NCI-H446 treated with DMSO at 0.1 percent for 48 hours (cell line): ENCODE data around the gene ALAD.
"Not testable (repeated sequence)": the region's sequence is repeated elsewhere in the genome, so short reads cannot be mapped to it uniquely, and the experiment has no call there.

ENCODE experiments used
- DNase-seq: peaks from one replicate; lab custom pipeline; 2025; lab: John Stamatoyannopoulos, UW

Gene ALAD

GRCh38 chr9:113398796-113399195, 2.3 kb downstream of the ALAD start:
- no peak for DNase-seq

GRCh38 chr9:113397203-113397631, 3.9 kb downstream of the ALAD start:
- DNase-seq: no peak

- no peak for DNase-seq
Observed at GRCh38 chr9:113395000-113395861, 5.9 kb downstream of the ALAD start.

- no peak for DNase-seq
Observed at GRCh38 chr9:113393281-113393680, 7.8 kb downstream of the ALAD start.

GRCh38 chr9:113391917-113392316, 9.2 kb downstream of the ALAD start:
- no peak for DNase-seq

- DNase-seq: no peak
Observed at GRCh38 chr9:113390192-113390960, 10.7 kb downstream of the ALAD start.

- no peak for DNase-seq
Observed at GRCh38 chr9:113389451-113389850, 11.6 kb downstream of the ALAD start.

- no peak for DNase-seq
Observed at GRCh38 chr9:113388833-113389232, 12.3 kb downstream of the ALAD start.

GRCh38 chr9:113387560-113388230, 13.4 kb downstream of the ALAD start:
- no peak for DNase-seq

GRCh38 chr9:113386571-113387393, 14.3 kb downstream of the ALAD start:
- no peak for DNase-seq

GRCh38 chr9:113381909-113382411, 19.1 kb downstream of the ALAD start:
- no peak for DNase-seq

GRCh38 chr9:113381441-113381840, 19.6 kb downstream of the ALAD start:
- not testable (repeated sequence) for DNase-seq

- DNase-seq: no peak
Observed at GRCh38 chr9:113380869-113381378, 20.2 kb downstream of the ALAD start.

- DNase-seq: not testable (repeated sequence)
Observed at GRCh38 chr9:113379829-113380210, 21.3 kb downstream of the ALAD start.

- not testable (repeated sequence) for DNase-seq
Observed at GRCh38 chr9:113379094-113379828, 21.8 kb downstream of the ALAD start.

GRCh38 chr9:113376634-113377567, 24.2 kb downstream of the ALAD start, which contains the start of gene HDHD3:
Gene HDHD3, minus strand, starts transcription at chr9:113376986. Its CDS starts 2,632 bp downstream, at chr9:113374354.
- no peak for DNase-seq

GRCh38 chr9:113375057-113376023, 25.7 kb downstream of the ALAD start:
- DNase-seq: no peak
